ENCODE measurements around the gene CKMT2. TPM values are rescaled to one million over a fixed set of nuclear protein-coding genes. Genes with fewer than 3 reads are reported as not detected.

Gene CKMT2
- total and polyA plus RNA-seq, 2 of the 4 experiments (the other 2 are of a cell fraction): 0.21 to 0.36 TPM

DNA sequence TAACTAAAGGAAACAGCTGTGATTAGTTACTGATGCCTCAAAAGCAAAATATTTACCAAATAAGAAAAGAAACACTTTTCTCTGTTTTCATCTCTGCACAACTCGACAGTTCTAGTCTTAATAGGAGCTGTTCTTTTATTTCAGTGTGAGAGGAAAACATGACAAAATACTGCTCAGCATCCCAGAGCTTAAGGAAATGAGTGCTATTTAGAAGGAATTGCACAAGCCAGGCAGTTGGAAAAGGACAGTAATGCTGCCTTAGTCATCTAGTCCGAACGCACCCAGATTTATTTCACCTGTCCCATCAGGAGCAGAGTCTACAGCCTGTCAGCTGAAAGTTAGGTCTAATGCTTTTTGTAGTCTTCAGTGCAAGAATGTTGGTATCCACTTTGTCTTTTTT is 80.6 kb downstream of the CKMT2 start:
- TF ChIP-seq NFE2L2 (IDR thresholded peaks at IDR 0.05; ENCODE audit: low read depth, low read length): no peak
- TF ChIP-seq MXI1 (IDR thresholded peaks at IDR 0.05; ENCODE audit: borderline replicate concordance, low read depth, low read length): no peak
- TF ChIP-seq MAFK (IDR thresholded peaks at IDR 0.05; ENCODE audit: low read depth, low read length): no peak
- TF ChIP-seq, protein P1, sequence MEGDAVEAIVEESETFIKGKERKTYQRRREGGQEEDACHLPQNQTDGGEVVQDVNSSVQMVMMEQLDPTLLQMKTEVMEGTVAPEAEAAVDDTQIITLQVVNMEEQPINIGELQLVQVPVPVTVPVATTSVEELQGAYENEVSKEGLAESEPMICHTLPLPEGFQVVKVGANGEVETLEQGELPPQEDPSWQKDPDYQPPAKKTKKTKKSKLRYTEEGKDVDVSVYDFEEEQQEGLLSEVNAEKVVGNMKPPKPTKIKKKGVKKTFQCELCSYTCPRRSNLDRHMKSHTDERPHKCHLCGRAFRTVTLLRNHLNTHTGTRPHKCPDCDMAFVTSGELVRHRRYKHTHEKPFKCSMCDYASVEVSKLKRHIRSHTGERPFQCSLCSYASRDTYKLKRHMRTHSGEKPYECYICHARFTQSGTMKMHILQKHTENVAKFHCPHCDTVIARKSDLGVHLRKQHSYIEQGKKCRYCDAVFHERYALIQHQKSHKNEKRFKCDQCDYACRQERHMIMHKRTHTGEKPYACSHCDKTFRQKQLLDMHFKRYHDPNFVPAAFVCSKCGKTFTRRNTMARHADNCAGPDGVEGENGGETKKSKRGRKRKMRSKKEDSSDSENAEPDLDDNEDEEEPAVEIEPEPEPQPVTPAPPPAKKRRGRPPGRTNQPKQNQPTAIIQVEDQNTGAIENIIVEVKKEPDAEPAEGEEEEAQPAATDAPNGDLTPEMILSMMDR (conservative IDR thresholded peaks at IDR 0.05; ENCODE audit: low read depth, low read length): no peak
- TF ChIP-seq FOS (IDR thresholded peaks at IDR 0.05; ENCODE audit: low read depth, low read length): no peak
- TF ChIP-seq, protein P2, sequence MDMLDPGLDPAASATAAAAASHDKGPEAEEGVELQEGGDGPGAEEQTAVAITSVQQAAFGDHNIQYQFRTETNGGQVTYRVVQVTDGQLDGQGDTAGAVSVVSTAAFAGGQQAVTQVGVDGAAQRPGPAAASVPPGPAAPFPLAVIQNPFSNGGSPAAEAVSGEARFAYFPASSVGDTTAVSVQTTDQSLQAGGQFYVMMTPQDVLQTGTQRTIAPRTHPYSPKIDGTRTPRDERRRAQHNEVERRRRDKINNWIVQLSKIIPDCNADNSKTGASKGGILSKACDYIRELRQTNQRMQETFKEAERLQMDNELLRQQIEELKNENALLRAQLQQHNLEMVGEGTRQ (IDR thresholded peaks at IDR 0.05; ENCODE audit: low read depth, low read length): no peak
- no peak for TF ChIP-seq RAD21 (IDR thresholded peaks at IDR 0.05; ENCODE audit: low read length)
- TF ChIP-seq CHD1 (IDR thresholded peaks at IDR 0.05; ENCODE audit: low read depth, low read length): no peak
- TF ChIP-seq SMC3 (IDR thresholded peaks at IDR 0.05; ENCODE audit: low read depth, low read length): no peak
- no peak for TF ChIP-seq BHLHE40 (IDR thresholded peaks at IDR 0.05; ENCODE audit: low read depth, low read length)
- no peak for TF ChIP-seq MAZ (IDR thresholded peaks at IDR 0.05; ENCODE audit: borderline replicate concordance, low read depth, low read length)
- no peak for TF ChIP-seq CEBPB (IDR thresholded peaks at IDR 0.05; ENCODE audit: low read depth, low read length)
- TF ChIP-seq POLR2A (IDR thresholded peaks at IDR 0.05; ENCODE audit: low read depth, low read length): no peak
- TF ChIP-seq, protein P3, sequence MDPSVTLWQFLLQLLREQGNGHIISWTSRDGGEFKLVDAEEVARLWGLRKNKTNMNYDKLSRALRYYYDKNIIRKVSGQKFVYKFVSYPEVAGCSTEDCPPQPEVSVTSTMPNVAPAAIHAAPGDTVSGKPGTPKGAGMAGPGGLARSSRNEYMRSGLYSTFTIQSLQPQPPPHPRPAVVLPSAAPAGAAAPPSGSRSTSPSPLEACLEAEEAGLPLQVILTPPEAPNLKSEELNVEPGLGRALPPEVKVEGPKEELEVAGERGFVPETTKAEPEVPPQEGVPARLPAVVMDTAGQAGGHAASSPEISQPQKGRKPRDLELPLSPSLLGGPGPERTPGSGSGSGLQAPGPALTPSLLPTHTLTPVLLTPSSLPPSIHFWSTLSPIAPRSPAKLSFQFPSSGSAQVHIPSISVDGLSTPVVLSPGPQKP (IDR thresholded peaks at IDR 0.05; ENCODE audit: borderline replicate concordance, low read depth, low read length): no peak
- TF ChIP-seq RCOR1 (IDR thresholded peaks at IDR 0.05; ENCODE audit: insufficient replicate concordance, low read length): no peak
- TF ChIP-seq RFX5 (IDR thresholded peaks at IDR 0.05; ENCODE audit: low read depth, low read length): no peak
- Histone ChIP-seq H3K9me3 (ENCODE audit: control insufficient read depth, insufficient read depth, low read length) (no peaks in the 10 kb centered on the region), H2BK15ac (ENCODE audit: low read depth, low read length) (no peak overlapping the region), H4K20me1 (ENCODE audit: insufficient read depth, low read length) (no peaks in the 10 kb centered on the region), H3K4me3 (ENCODE audit: insufficient read depth, low read depth, low read length) (no peak overlapping the region), H3K56ac (ENCODE audit: extremely low read depth, insufficient read depth, low read length) (no peak overlapping the region), H3K79me1 (ENCODE audit: low read depth in 1 of 2, low read length in 2 of 2) (peaks cover 5 to 7% of the 10 kb centered on the region in 2 experiments; a peak in 2 of 4 replicates), H3K4ac (ENCODE audit: low read depth, low read length) (no peak overlapping the region), H2BK5ac (ENCODE audit: low read depth, low read length, poor library complexity, severe bottlenecking) (peak overlapping the region; percentile 0), H2AFZ (replicated peaks; ENCODE audit: low read length, poor library complexity) (no peak overlapping the region), H3K27me3 (ENCODE audit: control insufficient read depth, insufficient read depth, low read length) (no peaks in the 10 kb centered on the region), H2AK9ac (replicated peaks; ENCODE audit: low read depth, low read length, poor library complexity) (no peak overlapping the region), H3K36me3 (ENCODE audit: control insufficient read depth, insufficient read depth, low read length) (peaks cover 19% of the 10 kb centered on the region), H3K9ac (ENCODE audit: low read depth, low read length) (no peak overlapping the region), H3K4me2 (ENCODE audit: low read depth, low read length) (no peak overlapping the region), H2BK120ac (ENCODE audit: low read depth, low read length) (no peak overlapping the region), H3K9me1 (ENCODE audit: insufficient read depth, low read length) (no peaks in the 10 kb centered on the region), H2BK20ac (ENCODE audit: low read depth, low read length) (no peak overlapping the region), H3K4me1 (ENCODE audit: control insufficient read depth, insufficient read depth, low read length) (peaks cover 6% of the 10 kb centered on the region; the same call in 1 of the 2 replicates), H4K91ac (ENCODE audit: insufficient read depth, low read depth, low read length) (no peak overlapping the region), H4K8ac (ENCODE audit: low read depth in 2 of 2, low read length in 2 of 2) (no peak overlapping the region), H3K23ac (ENCODE audit: low read depth, low read length) (no peak overlapping the region), H3K18ac (ENCODE audit: low read depth, low read length) (no peak overlapping the region), H3K14ac (replicated peaks; ENCODE audit: low read depth, low read length) (no peak overlapping the region), H4K5ac (ENCODE audit: low read depth, low read length) (no peak overlapping the region), H2AK5ac (ENCODE audit: low read depth, low read length) (no peak overlapping the region), H3K27ac (ENCODE audit: insufficient read depth, low read length) (no peak overlapping the region; the same call in 1 of the 2 replicates)
- in situ Hi-C loops (cut with MboI; ENCODE audit: low sequenced_read_pairs): no loop called here
- POLR2A ChIA-PET (ENCODE audit: unreplicated experiment): no interaction called here
- no CpG with 5 or more reads among the region's 3 CpGs for WGBS, 2 experiments (ENCODE audit: extremely low coverage in 2 of 2, insufficient read length in 1 of 2)
- dilution Hi-C loops (cut with HindIII; ENCODE audit: low sequenced_read_pairs, unreplicated experiment): no loop called here
- DNase-seq (peak; percentile 26), ATAC-seq (ENCODE audit: low read depth) (no peak)
- intact Hi-C loops (cut with micrococcal nuclease): no loop called here
- no TSS peak for BruUV-seq (replicated peaks)
- CTCF ChIA-PET: interaction anchor here (0.8 kb wide), 1 partner anchor 11 kb away, joined by 3 read pairs; no protein-coding TSS in a partner anchor

All from IMR-90 (cell line).